ENCODE measurements around the gene C16orf89. TPM values are rescaled to one million over a fixed set of nuclear protein-coding genes. Genes with fewer than 3 reads are reported as not detected.
"Not testable (repeated sequence)": the region's sequence is repeated elsewhere in the genome, so short reads cannot be mapped to it uniquely, and the experiment has no call there.

The C16orf89 gene
- total RNA-seq, 1 donor from 2014 or later: not detected

DNA sequence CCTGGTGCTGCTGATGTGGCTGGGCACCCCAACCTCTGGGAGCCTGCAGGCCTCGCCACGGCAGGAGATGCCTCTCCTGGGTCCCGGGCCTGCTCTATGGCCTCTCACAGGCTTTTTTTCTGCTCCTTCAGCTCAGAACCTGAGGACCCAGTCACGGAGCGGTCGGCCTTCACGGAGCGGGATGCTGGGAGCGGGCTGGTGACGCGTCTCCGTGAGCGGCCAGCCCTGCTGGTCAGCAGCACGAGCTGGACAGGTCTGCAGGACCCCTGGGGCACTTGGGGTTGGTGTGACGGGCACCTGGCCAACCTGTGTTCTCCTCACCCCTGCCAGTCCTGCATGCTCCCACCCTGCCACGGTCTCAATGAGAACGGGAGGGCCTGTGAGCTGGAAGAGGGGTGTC is 12.9 kb upstream of the C16orf89 start:
- no peak for FAIRE-seq
- Histone ChIP-seq H3K27me3 (ENCODE audit: control insufficient read depth, insufficient read depth, low read length) (no peaks in the 10 kb centered on the region), H3K4me3 (ENCODE audit: low read depth, low read length) (no peak overlapping the region), H3K36me3 (ENCODE audit: control insufficient read depth, insufficient read depth, low read length) (peaks cover 10% of the 10 kb centered on the region)
- TF ChIP-seq, protein P1, sequence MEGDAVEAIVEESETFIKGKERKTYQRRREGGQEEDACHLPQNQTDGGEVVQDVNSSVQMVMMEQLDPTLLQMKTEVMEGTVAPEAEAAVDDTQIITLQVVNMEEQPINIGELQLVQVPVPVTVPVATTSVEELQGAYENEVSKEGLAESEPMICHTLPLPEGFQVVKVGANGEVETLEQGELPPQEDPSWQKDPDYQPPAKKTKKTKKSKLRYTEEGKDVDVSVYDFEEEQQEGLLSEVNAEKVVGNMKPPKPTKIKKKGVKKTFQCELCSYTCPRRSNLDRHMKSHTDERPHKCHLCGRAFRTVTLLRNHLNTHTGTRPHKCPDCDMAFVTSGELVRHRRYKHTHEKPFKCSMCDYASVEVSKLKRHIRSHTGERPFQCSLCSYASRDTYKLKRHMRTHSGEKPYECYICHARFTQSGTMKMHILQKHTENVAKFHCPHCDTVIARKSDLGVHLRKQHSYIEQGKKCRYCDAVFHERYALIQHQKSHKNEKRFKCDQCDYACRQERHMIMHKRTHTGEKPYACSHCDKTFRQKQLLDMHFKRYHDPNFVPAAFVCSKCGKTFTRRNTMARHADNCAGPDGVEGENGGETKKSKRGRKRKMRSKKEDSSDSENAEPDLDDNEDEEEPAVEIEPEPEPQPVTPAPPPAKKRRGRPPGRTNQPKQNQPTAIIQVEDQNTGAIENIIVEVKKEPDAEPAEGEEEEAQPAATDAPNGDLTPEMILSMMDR (IDR thresholded peaks at IDR 0.05; ENCODE audit: insufficient read depth, low read length, severe bottlenecking): no peak
- no peak for DNase-seq (ENCODE audit: low read depth)

DNA sequence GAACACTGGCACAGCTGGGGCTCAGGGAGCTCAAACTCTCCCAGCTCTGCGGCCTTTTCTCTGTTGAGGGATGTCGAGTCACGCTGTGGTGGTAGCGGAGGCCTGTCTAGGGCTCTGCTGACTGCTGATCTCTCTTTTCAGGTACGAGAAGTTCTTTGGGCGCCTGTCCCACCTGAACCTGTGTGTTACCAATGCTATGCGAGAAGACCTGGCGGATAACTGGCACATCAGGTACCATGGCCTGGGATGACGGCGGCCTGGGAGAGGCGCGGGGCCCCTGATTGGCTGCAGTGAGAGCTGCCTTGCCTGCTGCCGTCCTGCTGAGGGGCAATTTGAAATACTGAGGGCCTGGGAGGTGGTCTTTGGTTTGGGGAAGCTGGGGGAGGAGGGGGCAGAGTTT is 11.5 kb upstream of the C16orf89 start:
- H3K27me3 ChIP-seq (ENCODE audit: control insufficient read depth, insufficient read depth, low read length): no peaks in the 10 kb centered on the region
- H3K4me3 ChIP-seq (ENCODE audit: low read depth, low read length): no peak overlapping the region
- peaks cover 10% of the 10 kb centered on the region for H3K36me3 ChIP-seq (ENCODE audit: control insufficient read depth, insufficient read depth, low read length)
- FAIRE-seq: no peak
- TF ChIP-seq, protein P1 (IDR thresholded peaks at IDR 0.05; ENCODE audit: insufficient read depth, low read length, severe bottlenecking): no peak
- no peak for DNase-seq (ENCODE audit: low read depth)

DNA sequence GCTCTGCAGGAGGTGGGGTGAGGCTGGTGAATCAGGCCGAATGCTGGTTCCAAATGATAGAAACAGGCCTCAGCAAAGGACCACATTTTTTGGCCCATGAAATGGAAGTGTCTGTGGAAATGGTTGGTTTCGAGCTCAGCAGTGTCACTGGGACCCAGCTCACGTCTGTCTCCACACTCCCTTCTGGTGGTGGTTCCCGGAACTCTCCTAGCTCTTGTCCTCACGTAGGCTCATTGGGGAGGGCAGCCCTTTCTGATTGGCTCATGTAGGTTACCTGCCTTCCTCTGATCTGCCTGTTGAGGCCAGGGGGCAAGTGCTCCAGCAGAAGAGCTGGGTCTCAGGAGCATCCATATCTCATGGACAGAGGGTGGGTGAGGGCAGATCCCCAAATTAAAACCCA is 9.9 kb upstream of the C16orf89 start:
- Histone ChIP-seq H3K36me3 (ENCODE audit: control insufficient read depth, insufficient read depth, low read length) (peaks cover 10% of the 10 kb centered on the region), H3K27me3 (ENCODE audit: control insufficient read depth, insufficient read depth, low read length) (no peaks in the 10 kb centered on the region), H3K4me3 (ENCODE audit: low read depth, low read length) (no peak overlapping the region)
- no peak for DNase-seq (ENCODE audit: low read depth)
- no peak for FAIRE-seq
- TF ChIP-seq, protein P1 (IDR thresholded peaks at IDR 0.05; ENCODE audit: insufficient read depth, low read length, severe bottlenecking): no peak

DNA sequence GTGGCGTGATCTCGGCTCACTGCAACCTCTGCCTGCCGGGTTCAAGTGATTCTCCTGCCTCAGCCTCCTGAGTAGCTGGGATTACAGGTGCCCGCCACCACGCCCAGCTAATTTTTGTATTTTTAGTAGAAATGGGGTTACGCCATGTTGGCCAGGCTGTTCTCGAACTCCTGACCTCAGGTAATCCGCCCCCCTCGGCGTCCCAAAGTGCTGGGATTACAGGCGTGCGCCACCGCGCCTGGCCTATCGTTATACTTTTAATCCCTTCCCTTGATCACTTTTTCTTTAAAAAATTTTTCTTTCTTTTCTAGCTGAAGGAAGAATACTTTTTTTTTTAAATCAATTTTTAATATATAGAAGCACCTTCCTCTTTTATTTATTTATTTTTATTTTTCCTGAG is 8.0 kb upstream of the C16orf89 start:
- not testable (repeated sequence) for H3K4me3 ChIP-seq (ENCODE audit: low read depth, low read length); FAIRE-seq

DNA sequence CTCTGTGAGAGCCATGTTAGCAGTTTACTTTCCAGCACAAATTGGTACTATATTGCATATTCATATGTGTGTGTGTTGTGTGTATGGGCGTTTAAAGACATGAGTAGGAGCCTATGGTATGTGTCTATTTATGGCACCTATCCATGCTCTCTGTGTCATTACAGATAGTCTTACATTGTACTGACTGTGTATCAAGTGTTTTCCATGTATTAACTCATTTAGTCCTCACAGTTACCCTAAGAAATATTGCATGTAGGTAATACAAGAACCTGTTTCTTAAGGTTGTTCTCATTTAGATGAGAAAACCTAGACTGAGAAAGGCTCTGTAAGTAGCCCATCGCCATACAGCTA is 7.5 kb upstream of the C16orf89 start:
- FAIRE-seq (no peak), DNase-seq (ENCODE audit: low read depth) (peak; percentile 50)
- Histone ChIP-seq H3K4me3 (ENCODE audit: low read depth, low read length) (no peak overlapping the region), H3K27me3 (ENCODE audit: control insufficient read depth, insufficient read depth, low read length) (no peaks in the 10 kb centered on the region), H3K36me3 (ENCODE audit: control insufficient read depth, insufficient read depth, low read length) (peaks cover 8% of the 10 kb centered on the region)
- TF ChIP-seq, protein P1 (IDR thresholded peaks at IDR 0.05; ENCODE audit: insufficient read depth, low read length, severe bottlenecking): no peak

More for the DNA sequence above, 8.0 kb upstream of the C16orf89 start:
- not testable (repeated sequence) for DNase-seq (ENCODE audit: low read depth); H3K27me3 ChIP-seq (ENCODE audit: control insufficient read depth, insufficient read depth, low read length)
- peaks cover 10% of the 10 kb centered on the region for H3K36me3 ChIP-seq (ENCODE audit: control insufficient read depth, insufficient read depth, low read length)

DNA sequence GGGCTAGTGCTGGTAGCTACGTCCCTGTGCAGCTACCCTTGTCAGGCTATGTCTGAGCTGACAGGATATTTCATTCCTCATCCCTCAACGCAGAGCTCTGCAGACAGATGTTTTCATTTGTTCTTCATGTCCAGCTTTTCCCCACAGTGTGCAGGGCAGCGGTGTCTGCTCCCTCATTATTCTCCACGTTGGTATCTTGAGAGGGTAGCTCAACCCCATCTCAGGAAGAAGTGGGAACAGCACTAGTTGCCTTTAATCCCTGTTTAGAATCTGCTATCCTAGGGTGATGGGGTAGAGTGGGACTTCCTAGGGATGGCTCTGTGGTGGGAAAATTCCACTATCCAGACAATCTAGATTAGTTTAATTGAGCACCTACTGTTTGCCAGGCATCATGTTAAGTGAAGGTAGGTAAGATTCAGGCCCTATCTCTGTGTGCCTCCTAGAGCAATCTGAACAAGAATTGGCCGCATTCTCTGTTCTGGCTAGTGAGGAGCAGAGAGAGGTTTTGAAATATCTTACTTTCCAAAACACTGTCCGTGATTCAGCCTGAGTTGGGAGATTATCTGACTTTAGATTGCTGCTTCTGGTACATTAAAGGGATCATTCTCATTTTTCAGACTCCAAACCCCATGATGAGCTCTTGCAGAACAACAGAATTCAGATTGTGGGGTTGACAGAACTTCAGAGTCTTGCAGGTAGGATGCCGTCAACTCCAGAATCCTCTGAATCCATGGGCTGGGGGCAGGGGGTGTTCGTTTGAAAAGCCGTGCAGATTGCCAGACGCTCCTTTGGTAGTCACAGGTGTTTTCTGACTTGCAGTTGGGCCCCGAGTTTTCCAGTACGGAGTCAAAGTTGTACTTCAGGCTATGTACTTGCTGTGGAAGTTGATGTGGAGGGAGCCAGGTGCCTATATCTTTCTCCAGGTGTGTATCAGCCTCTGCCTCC is 6.8 kb upstream of the C16orf89 start:
- no peaks in the 10 kb centered on the region for H3K27me3 ChIP-seq (ENCODE audit: control insufficient read depth, insufficient read depth, low read length)
- TF ChIP-seq, protein P1 (IDR thresholded peaks at IDR 0.05; ENCODE audit: insufficient read depth, low read length, severe bottlenecking): no peak
- peak overlapping the region; percentile 75 for H3K4me3 ChIP-seq (ENCODE audit: low read depth, low read length)
- H3K36me3 ChIP-seq (ENCODE audit: control insufficient read depth, insufficient read depth, low read length): peaks cover 8% of the 10 kb centered on the region
- no peak for FAIRE-seq
- no peak for DNase-seq (ENCODE audit: low read depth)

Measured in bronchial epithelial cell (primary cell).